GM10266 (cell line): ENCODE results near the gene NLRC3.
A peak's percentile ranks its signal among the peaks of the same experiment; 100 is the strongest.

Experiments
- DNase-seq: peaks from one replicate; pipeline ENCODE4 v3.0.0; 2012; ENCODE audit errors: extremely low spot score
- TF ChIP-seq, protein P1 (sequence below): IDR thresholded peaks from 2 replicates; pipeline ENCODE4 v1.5.1; 2012; ENCODE audit warnings: mild to moderate bottlenecking, low read depth; ENCODE audit not compliant: control insufficient read depth, insufficient read depth; ENCODE audit errors: missing control alignments

NLRC3 gene

DNA sequence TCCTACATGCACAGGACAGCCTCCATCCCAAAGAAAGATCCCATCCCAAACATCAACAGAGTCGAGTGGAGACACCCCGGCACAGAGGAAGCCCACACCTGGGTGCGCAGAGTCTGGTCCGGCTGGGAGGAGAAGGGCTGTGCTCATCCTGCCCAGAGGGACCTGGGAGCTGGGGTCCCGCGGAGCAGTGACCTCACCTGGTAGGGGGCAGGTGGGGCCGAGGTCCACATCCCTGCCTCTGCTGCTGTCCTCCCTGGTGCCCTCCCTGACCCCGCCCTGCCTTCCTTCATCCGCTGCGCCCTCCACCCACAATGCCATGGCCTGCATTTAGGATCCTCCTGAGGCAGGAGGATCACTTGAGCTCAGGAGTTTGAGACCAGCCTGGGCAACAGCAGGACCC is 84.8 kb downstream of the NLRC3 start:
- DNase-seq = no peak
- TF ChIP-seq, protein P1, sequence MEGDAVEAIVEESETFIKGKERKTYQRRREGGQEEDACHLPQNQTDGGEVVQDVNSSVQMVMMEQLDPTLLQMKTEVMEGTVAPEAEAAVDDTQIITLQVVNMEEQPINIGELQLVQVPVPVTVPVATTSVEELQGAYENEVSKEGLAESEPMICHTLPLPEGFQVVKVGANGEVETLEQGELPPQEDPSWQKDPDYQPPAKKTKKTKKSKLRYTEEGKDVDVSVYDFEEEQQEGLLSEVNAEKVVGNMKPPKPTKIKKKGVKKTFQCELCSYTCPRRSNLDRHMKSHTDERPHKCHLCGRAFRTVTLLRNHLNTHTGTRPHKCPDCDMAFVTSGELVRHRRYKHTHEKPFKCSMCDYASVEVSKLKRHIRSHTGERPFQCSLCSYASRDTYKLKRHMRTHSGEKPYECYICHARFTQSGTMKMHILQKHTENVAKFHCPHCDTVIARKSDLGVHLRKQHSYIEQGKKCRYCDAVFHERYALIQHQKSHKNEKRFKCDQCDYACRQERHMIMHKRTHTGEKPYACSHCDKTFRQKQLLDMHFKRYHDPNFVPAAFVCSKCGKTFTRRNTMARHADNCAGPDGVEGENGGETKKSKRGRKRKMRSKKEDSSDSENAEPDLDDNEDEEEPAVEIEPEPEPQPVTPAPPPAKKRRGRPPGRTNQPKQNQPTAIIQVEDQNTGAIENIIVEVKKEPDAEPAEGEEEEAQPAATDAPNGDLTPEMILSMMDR = no peak

DNA sequence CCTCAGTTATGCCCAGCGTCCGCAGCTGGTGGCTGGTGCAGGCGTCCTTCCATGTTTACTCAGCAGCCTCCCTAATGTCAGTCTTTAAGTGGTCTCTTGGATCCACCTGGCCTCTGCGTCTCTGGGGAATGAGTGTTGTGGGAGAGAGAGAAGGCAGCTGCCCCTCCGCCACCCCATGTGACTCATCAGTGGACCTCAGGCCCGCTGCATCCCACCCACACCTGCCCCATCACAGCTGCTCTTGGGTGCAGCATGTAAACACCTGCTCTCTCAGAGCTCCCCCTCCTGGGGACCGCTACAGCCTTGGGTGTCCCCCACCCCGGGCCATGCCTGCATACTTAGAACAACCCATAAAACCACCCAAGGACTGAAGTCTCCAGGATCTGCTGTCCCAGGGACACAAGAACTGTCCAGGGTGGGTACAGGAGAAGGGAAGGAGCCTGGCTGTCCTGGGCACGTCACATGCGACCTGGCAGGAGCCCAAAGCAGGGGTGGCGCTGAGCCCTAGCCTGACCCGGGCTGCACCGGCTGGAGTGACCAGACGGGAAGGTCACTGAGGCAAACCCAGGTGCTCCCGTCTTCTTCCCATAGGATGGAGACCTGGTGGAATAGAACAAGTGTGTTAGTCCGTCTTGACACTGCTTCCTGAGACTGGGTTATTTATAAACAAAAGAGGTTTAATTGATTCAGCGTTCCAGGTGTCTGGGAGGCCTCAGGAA is 86.1 kb downstream of the NLRC3 start:
- TF ChIP-seq, protein P1 = peak; percentile 26
- peak; percentile 66 for DNase-seq
